ENCODE results near the gene PFKFB3. TPM values are rescaled to one million over a fixed set of nuclear protein-coding genes. Genes with fewer than 3 reads are reported as not detected.

PFKFB3 gene
- total RNA-seq, 1 experiment from 2014 or later, result 36.8 TPM

DNA sequence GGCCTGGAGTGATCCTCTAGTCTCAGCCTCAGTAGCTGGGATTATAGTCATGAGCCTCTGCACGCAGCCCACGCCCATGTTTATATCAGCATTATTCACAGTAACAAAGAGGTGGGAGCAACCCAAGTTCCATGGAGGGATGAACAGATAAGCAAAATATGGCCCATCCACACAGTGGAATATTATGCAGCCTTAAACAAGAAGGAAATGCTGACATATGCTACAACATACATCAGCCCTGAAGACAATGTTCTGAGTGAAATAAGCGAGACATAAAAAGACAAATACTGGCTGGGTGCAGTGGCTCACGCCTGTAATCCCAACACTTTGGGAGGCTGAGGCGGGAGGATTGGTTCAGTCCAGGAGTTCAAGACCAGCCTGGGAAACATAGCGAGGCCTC, 21.5 kb upstream of the PFKFB3 start:
- DNase-seq, result no peak
- Mint-ChIP-seq H3K27me3 (ENCODE audit: low read depth) (no peaks in the 10 kb centered on the region), H3K9me3 (no peaks in the 10 kb centered on the region), H3K4me3 (no peak overlapping the region), H3K36me3 (ENCODE audit: insufficient read depth in 1 of 3, low read depth in 3 of 3) (no peaks in the 10 kb centered on the region; a peak in 2 of 7 replicates), H3K27ac (no peak overlapping the region), H3K4me1 (peaks cover 8 to 22% of the 10 kb centered on the region in 2 experiments)
- no peaks in the 10 kb centered on the region for H3K4me1 ChIP-seq (ENCODE audit: insufficient read depth, low read length)
- H3K9me3 ChIP-seq (ENCODE audit: control insufficient read depth, low read depth, low read length), result no peaks in the 10 kb centered on the region
- H3K79me2 ChIP-seq (ENCODE audit: insufficient read depth, low read length), result no peaks in the 10 kb centered on the region
- H3K14ac ChIP-seq (ENCODE audit: insufficient read depth, low read length), result no peak overlapping the region
- no peak overlapping the region for H3K18ac ChIP-seq (ENCODE audit: insufficient read length, low read depth, low read length)
- WGBS (ENCODE audit: extremely low coverage, insufficient read length, low lambda C conversion rate), result no CpG with 5 or more reads among the region's 6 CpGs
- H3K4me2 ChIP-seq (ENCODE audit: insufficient read depth, insufficient read length, low read length), result no peak overlapping the region
- no peak overlapping the region for H4K8ac ChIP-seq (replicated peaks; ENCODE audit: insufficient read length, low read depth, low read length)
- H3K23ac ChIP-seq (ENCODE audit: insufficient read length, low read depth, low read length), result no peak overlapping the region
- TF ChIP-seq, protein P1, sequence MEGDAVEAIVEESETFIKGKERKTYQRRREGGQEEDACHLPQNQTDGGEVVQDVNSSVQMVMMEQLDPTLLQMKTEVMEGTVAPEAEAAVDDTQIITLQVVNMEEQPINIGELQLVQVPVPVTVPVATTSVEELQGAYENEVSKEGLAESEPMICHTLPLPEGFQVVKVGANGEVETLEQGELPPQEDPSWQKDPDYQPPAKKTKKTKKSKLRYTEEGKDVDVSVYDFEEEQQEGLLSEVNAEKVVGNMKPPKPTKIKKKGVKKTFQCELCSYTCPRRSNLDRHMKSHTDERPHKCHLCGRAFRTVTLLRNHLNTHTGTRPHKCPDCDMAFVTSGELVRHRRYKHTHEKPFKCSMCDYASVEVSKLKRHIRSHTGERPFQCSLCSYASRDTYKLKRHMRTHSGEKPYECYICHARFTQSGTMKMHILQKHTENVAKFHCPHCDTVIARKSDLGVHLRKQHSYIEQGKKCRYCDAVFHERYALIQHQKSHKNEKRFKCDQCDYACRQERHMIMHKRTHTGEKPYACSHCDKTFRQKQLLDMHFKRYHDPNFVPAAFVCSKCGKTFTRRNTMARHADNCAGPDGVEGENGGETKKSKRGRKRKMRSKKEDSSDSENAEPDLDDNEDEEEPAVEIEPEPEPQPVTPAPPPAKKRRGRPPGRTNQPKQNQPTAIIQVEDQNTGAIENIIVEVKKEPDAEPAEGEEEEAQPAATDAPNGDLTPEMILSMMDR (conservative IDR thresholded peaks at IDR 0.05), result no peak
- no peak overlapping the region for H2BK12ac ChIP-seq (ENCODE audit: insufficient read length, low read depth, low read length)
- H3K27me3 ChIP-seq (ENCODE audit: insufficient read depth, low read length), result no peaks in the 10 kb centered on the region
- H3K27ac ChIP-seq (ENCODE audit: insufficient read length, low read depth, low read length), result no peak overlapping the region
- H3K79me1 ChIP-seq (ENCODE audit: insufficient read depth, low read depth, low read length, poor library complexity, severe bottlenecking), result no peaks in the 10 kb centered on the region
- no peak overlapping the region for H2BK5ac ChIP-seq (ENCODE audit: insufficient read length, low read length)
- no peak overlapping the region for H3K56ac ChIP-seq (ENCODE audit: insufficient read length, low read depth, low read length)
- H4K5ac ChIP-seq (ENCODE audit: insufficient read length, low read depth, low read length), result no peak overlapping the region
- H2BK15ac ChIP-seq (ENCODE audit: low read depth, low read length), result no peak overlapping the region
- H2BK120ac ChIP-seq (ENCODE audit: low read depth, low read length, poor library complexity, severe bottlenecking), result no peak overlapping the region
- H2BK20ac ChIP-seq (ENCODE audit: low read depth, low read length, poor library complexity, severe bottlenecking), result no peak overlapping the region
- no peak overlapping the region for H2AK5ac ChIP-seq (ENCODE audit: insufficient read length, low read length)
- no peak overlapping the region for H3K9ac ChIP-seq (ENCODE audit: extremely low read depth, insufficient read length, low read length)
- H3K4ac ChIP-seq (ENCODE audit: low read depth, low read length), result no peak overlapping the region
- H3K23me2 ChIP-seq (ENCODE audit: insufficient read length, low read depth, low read length, poor library complexity, severe bottlenecking), result no peaks in the 10 kb centered on the region
- H3T11ph ChIP-seq (ENCODE audit: low read length), result no peak overlapping the region
- no peaks in the 10 kb centered on the region for H4K20me1 ChIP-seq (ENCODE audit: control insufficient read depth, insufficient read depth, insufficient read length)
- no peak overlapping the region for H4K91ac ChIP-seq (ENCODE audit: insufficient read length, low read depth, low read length)
- no peak overlapping the region for H2AFZ ChIP-seq (ENCODE audit: low read length)

All from H9 (cell line).